GM19452 (cell line): ENCODE measurements around the gene PRKG2.

Source experiments
- ATAC-seq: cut with Tn5 transposase; IDR thresholded peaks from one replicate; pipeline ENCODE4 v1.9.1; 2021; ENCODE audit not compliant: unreplicated experiment

The PRKG2 gene

GRCh38 chr4:81217779-81218178 lies 2.8 kb upstream of the PRKG2 start:
- no peak for ATAC-seq

GRCh38 chr4:81215931-81216330 lies 909 bp upstream of the PRKG2 start:
- no peak for ATAC-seq

- ATAC-seq: no peak
These were observed 710 bp downstream of the PRKG2 start for GRCh38 chr4:81214144-81214880.

GRCh38 chr4:81213671-81214070 lies 1.4 kb downstream of the PRKG2 start:
- ATAC-seq: no peak

- ATAC-seq: no peak
These were observed 3.1 kb downstream of the PRKG2 start for GRCh38 chr4:81211956-81212355.

GRCh38 chr4:81207828-81208227 lies 7.2 kb downstream of the PRKG2 start:
- ATAC-seq: no peak

- ATAC-seq: no peak
These were observed 9.7 kb downstream of the PRKG2 start for GRCh38 chr4:81205302-81205701.

- ATAC-seq: no peak
These were observed 10.5 kb downstream of the PRKG2 start for GRCh38 chr4:81204571-81204970.

- no peak for ATAC-seq
These were observed 15.2 kb downstream of the PRKG2 start for GRCh38 chr4:81199831-81200230.

GRCh38 chr4:81198609-81199008 lies 16.4 kb downstream of the PRKG2 start:
- ATAC-seq: no peak

GRCh38 chr4:81197864-81198524 lies 17.0 kb downstream of the PRKG2 start:
- ATAC-seq: no peak

- no peak for ATAC-seq
These were observed 18.8 kb downstream of the PRKG2 start for GRCh38 chr4:81196126-81196650.

- ATAC-seq: no peak
These were observed 19.5 kb downstream of the PRKG2 start for GRCh38 chr4:81195475-81195874.

GRCh38 chr4:81194286-81194685 lies 20.7 kb downstream of the PRKG2 start:
- ATAC-seq: no peak

- ATAC-seq: no peak
These were observed 34.1 kb downstream of the PRKG2 start for GRCh38 chr4:81180916-81181315.

- ATAC-seq: no peak
These were observed 35.7 kb downstream of the PRKG2 start for GRCh38 chr4:81179326-81179725.

- no peak for ATAC-seq
These were observed 41.8 kb downstream of the PRKG2 start for GRCh38 chr4:81173213-81173612.

GRCh38 chr4:81166458-81167160 lies 48.4 kb downstream of the PRKG2 start:
- ATAC-seq: no peak

GRCh38 chr4:81165861-81166430 lies 49.1 kb downstream of the PRKG2 start:
- no peak for ATAC-seq

- ATAC-seq: no peak
These were observed 50.2 kb downstream of the PRKG2 start for GRCh38 chr4:81164623-81165416.

- no peak for ATAC-seq
These were observed 50.9 kb downstream of the PRKG2 start for GRCh38 chr4:81164126-81164525.
